Choroid plexus epithelial cell (primary cell): ENCODE data around the gene UBE2J2.

Experiments
- DNase-seq: peaks from one replicate; pipeline ENCODE4 v3.0.0-alpha.2; 2010; ENCODE audit warnings: low read depth
- H3K4me3 ChIP-seq: 2 replicates; pipeline ENCODE4 v1.5.1; 2011; ENCODE audit warnings: low read depth, mild to moderate bottlenecking, control low read depth, low read length, moderate library complexity
- TF ChIP-seq, protein P1 (sequence below): conservative IDR thresholded peaks from 2 replicates; pipeline ENCODE4 v1.5.1; 2011; ENCODE audit warnings: low read depth, mild to moderate bottlenecking, control low read depth, inconsistent platforms, low read length, moderate library complexity

UBE2J2 gene

GRCh38 chr1:1228187-1228586, 45.5 kb downstream of the UBE2J2 start:
- DNase-seq, result no peak
- H3K4me3 ChIP-seq, result no peak overlapping the region
- TF ChIP-seq, protein P1, sequence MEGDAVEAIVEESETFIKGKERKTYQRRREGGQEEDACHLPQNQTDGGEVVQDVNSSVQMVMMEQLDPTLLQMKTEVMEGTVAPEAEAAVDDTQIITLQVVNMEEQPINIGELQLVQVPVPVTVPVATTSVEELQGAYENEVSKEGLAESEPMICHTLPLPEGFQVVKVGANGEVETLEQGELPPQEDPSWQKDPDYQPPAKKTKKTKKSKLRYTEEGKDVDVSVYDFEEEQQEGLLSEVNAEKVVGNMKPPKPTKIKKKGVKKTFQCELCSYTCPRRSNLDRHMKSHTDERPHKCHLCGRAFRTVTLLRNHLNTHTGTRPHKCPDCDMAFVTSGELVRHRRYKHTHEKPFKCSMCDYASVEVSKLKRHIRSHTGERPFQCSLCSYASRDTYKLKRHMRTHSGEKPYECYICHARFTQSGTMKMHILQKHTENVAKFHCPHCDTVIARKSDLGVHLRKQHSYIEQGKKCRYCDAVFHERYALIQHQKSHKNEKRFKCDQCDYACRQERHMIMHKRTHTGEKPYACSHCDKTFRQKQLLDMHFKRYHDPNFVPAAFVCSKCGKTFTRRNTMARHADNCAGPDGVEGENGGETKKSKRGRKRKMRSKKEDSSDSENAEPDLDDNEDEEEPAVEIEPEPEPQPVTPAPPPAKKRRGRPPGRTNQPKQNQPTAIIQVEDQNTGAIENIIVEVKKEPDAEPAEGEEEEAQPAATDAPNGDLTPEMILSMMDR, result no peak

DNA sequence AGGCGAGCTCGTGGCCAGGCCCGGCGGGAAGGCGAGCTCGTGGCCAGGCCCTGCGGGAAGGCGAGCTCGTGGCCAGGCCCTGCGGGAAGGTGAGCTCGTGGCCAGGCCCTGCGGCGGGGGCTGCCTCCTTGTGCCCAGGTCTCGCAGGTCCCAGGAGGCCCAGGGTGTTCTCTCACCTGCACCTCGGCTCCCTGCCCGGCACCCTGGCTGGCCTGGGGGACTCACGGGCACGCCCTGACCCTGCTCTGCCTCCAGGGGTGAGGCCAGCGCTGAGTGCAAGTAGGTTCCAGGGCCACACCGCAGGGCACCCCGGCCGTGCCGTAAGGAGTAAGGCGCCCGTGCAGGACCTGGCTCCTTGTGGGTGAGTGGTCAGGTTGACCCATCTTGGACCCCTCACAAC, 46.3 kb downstream of the UBE2J2 start:
- H3K4me3 ChIP-seq, result no peak overlapping the region
- TF ChIP-seq, protein P1, result no peak
- no peak for DNase-seq

- TF ChIP-seq, protein P1, result no peak
- no peak for DNase-seq
- H3K4me3 ChIP-seq, result no peak overlapping the region
Measured at GRCh38 chr1:1226566-1227362, 46.9 kb downstream of the UBE2J2 start.

DNA sequence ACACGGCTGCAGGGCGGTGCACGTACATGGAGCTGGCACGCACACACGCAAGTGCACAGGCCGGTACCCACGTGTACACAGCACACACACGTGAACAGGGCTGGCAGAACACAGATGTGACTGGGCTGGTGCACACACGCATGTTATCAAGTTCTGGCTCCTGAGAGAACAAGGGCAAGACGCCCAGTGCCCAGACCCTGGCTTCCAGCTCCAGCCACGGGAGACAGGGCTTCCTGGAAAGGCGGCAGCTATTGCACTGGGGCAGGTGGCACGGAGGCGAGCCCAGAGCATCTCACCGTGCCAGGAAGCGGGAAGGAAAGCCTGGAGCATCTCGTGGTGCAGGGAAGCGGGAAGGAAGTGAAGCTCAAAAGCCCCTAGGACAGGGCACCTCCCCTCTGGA, 47.7 kb downstream of the UBE2J2 start:
- TF ChIP-seq, protein P1, result no peak
- no peak for DNase-seq
- H3K4me3 ChIP-seq, result no peak overlapping the region

GRCh38 chr1:1225238-1225845, 48.3 kb downstream of the UBE2J2 start:
- TF ChIP-seq, protein P1, result no peak
- no peak for DNase-seq
- H3K4me3 ChIP-seq, result no peak overlapping the region

DNA sequence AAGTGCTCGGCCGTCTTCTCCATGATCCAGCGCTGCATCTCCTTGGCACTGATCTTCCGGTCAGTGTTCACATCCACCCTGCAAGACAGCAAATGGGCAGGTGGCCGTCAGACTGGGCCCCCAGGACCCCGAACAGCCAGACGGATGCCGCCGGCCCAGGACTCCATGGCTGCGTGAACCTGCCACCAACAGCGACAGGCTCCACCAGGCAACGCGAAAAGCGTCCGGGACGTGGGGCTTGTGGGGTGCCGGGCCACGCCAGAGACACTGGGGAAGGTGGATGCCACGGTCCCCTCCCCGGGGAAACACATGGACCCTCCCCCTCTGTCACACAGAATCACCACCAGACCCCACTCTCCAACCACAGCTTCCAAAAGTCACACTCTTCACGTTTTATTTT, 49.8 kb downstream of the UBE2J2 start:
- no peak overlapping the region for H3K4me3 ChIP-seq
- no peak for DNase-seq
- TF ChIP-seq, protein P1, result no peak

DNA sequence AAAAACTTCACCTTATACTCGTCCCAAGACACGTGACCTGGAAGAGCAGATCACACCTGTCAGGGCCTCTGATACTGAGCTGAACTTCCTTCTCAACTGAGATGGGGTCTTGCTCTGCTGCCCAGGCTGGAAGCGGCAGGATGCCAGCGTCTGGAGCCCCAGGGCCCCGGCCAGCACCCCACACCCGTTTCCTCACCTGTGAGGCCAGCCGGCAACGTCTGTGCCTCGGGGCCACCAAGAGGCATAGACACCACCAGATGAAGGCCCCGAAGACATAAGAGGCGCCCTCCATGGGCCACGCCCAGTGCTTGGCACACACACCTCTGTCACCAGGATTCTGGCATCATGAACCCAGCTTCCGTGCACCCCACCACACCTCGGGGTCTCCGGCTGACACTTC, 50.3 kb downstream of the UBE2J2 start:
- H3K4me3 ChIP-seq, result no peak overlapping the region
- TF ChIP-seq, protein P1, result no peak
- DNase-seq, result no peak
